H54 (cell line): ENCODE results near the gene CD46.
A peak's percentile ranks its signal among the peaks of the same experiment; 100 is the strongest.

Experiments
- DNase-seq: peaks from one replicate; pipeline ENCODE4 v3.0.0; 2011; ENCODE audit warnings: low spot score, mixed read lengths; ENCODE audit not compliant: insufficient read length
- FAIRE-seq: peaks from 3 replicates; lab custom pipeline; 2011; peaks lifted over from hg19 to GRCh38; lab: Jason Lieb, UNC
- POLR2A ChIP-seq: IDR thresholded peaks from 2 replicates; pipeline ENCODE4 v1.6.1; 2011; ENCODE audit warnings: low read depth, mild to moderate bottlenecking, low read length

The CD46 gene

GRCh38 chr1:207810173-207810572 lies 58.3 kb downstream of the CD46 start:
- no peak for FAIRE-seq
- DNase-seq: no peak
- TF ChIP-seq POLR2A: no peak

DNA sequence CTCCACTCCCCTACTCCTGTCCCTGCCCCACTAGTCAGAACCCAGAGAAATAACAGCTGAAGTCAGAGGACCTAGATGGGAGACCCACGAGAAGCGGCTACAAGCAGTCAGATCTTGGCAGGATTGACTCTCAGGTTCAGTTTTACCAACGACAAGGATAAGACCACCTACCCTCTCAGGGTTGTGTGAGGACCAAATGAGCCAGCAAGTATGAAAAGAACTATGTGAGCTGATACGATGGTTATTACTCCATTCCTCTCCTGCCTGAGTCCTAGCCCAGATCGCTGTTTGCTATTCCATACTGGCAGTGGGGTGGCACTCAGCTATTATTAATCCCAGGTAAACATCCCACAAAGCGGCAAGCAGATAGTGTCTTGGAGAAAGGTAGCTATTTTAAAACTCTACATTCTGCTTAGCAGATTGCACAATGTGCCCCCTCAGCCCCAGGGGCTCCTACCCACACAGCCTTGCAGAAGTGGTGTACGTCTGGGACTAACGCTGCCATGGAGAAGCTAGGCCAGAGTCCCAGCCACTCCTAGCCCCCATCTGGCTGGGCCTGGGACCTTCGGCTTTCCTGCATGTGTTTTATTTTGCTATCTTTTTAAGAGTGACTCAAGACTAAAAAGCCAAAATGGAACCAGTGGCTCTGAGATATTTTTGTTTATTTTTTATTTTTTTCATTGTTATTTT lies 58.9 kb downstream of the CD46 start:
- DNase-seq (no peak), FAIRE-seq (no peak)
- TF ChIP-seq POLR2A: no peak

GRCh38 chr1:207811319-207811718 lies 59.5 kb downstream of the CD46 start:
- no peak for TF ChIP-seq POLR2A
- no peak for FAIRE-seq
- DNase-seq: no peak

DNA sequence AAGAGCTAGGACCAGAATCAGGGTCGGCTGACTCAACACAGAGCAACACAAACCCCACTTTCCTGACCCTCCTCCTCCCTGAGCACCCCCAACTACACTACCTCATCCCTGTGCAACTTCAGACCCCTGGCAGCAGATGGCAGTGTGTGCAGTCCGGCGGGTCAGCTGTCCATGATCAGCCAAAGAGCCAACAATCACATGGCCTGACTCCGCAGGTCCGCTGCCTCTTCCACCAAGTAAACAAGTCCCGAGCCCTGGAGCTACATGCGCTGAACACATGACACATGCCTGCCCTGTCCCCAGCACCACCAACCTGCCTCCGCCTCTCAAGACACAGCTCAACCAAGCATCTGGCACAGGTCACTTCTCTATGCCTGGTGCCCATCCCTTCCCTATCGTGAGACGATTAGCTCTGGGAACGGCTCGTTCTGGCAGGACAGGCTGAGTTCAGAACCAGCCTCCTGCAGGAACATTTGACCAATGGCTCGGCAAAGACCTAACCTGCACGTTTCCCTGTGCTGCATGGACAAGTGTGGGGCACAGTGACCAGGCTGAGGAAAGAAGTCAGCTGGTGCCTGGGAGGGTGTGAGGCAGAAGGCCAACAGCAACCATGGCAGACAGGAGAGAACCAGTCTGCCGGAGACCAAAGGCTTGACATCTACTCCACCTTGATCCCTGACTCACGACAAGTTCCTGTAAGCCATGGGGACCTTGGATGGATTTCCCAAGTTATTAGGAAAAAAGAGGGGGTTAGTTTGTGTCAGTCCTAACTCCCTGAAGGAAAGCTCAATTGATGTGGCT lies 60.3 kb downstream of the CD46 start:
- DNase-seq: no peak
- no peak for FAIRE-seq
- TF ChIP-seq POLR2A: no peak

DNA sequence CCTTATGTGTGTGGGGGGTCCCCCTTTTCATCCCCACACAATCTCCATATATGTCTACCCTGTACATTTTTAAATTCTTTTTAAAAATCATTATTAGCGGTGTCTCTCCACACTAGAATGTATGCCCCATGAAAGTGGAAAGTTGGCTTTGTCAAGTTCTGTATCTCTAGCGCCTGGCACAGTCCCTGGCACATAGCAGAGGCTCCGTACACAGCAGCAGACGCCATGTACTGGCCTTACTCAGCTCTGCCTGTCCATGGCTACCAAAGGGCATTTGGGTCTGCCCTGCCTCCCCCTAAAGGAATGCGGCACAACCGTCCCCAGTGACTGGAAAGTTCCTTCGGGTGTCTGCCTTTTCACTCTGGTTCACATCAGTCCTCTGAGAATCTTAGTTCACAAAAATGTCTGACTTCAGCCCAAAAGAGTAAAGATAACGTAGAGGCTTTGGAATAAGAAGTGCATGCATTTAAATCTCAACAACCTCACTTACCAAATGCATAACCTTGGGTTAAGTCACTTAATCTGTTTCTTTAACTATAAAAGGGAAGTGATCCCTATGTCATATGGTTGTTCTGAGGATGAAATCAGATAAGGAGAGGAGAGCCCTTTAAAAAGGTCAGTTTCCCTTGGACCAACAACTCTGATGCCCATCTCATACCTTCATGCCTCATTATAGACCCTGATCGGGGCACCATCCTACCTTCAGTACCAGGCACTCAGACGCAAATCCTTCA lies 61.1 kb downstream of the CD46 start:
- DNase-seq (no peak), FAIRE-seq (no peak)
- no peak for TF ChIP-seq POLR2A

DNA sequence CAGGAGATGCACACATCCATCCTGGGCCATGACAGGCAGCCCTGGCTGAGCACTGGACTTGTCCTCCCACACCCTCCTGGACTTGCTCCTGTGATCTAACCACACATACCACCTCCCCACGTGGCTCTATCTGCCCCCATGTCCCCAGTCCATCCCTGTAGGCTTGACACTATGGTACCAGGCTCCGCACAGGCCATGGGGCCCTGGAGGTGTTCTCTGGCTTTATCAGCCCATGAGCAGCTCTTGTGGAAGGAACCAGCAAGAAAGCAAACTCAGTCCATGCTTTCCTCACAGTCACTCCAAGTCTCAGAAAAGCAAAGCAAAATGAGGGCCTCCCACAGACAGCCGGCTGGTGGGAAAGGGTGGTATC lies 61.6 kb downstream of the CD46 start:
- no peak for TF ChIP-seq POLR2A
- FAIRE-seq (no peak), DNase-seq (no peak)

DNA sequence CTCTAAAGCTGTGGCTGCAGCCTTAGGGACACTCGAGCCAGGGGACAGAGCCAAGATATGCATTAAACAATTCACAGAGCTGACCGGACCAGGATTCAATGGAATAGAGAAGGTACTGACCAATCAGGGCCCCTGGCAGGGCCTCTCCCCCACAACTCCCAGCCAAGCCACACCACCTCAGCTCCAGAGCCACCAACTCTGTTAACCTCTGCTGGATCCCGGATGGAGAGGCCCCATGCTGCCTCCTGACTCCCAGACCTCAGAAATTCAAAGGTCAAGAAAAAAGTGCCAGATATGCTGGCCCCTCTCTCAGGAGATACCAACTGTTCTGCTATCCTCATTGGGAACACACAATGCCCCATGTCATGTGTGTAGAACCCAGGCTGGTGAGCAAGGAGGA lies 62.1 kb downstream of the CD46 start:
- DNase-seq (no peak), FAIRE-seq (no peak)
- no peak for TF ChIP-seq POLR2A

DNA sequence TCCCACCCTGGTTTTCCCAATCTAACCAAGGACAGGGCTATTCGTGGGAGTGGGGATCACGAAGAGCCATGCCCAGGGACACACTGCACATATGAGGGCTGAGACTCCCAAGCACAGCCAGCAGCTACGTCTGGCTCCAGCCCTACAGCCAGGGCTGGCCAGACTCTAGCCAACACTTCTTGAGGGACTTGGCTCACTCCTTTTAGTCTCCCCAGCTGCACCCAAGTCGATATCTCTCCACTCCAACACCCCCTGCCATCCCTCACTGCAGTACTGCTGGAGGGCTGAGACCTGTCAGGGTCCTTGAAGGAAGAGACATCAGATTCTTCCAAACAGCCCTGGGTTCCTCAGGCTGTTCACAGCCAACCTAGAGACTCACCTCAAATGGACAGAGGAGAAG lies 62.6 kb downstream of the CD46 start:
- no peak for FAIRE-seq
- no peak for TF ChIP-seq POLR2A

DNA sequence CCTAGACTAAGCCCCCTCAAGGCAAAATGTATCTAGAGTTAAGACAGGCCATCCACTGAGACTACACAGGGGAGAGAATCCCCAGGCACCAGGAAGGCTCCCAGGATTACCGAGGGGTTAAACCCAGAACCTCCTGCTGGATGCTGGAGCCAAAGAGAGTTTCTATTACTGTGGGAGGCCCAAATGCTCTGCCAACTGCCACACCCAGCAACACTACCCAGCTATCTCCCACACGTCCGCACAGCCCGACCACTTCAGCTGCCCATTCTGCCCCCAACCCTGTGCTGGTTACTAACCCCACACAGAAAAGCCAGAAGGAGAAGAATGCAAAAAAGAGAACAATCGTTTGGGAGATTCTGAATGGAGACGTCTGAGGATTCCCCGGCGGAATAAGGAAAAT lies 63.6 kb downstream of the CD46 start:
- TF ChIP-seq POLR2A: no peak
- FAIRE-seq: no peak
- DNase-seq: no peak

More for the DNA sequence above, 62.6 kb downstream of the CD46 start:
- no peak for DNase-seq

DNA sequence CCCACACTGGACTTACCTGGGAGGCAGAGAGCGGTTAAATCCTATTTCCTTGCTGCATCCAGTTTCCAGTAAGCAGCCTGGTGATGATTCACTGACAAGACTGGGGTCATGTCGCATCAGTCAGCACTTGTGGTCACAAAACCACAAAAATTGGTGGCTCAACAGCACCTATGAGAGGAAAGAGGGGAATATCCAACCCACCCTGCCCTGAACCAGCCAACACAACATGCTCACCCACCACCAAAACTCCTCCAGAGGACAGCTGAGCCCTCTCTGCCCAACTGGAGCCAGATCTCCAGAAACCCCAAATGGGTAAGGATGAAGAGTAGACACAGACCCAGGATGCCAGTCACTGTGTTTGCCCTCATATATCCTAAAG lies 64.0 kb downstream of the CD46 start:
- DNase-seq (peak; percentile 61), FAIRE-seq (no peak)
- TF ChIP-seq POLR2A: no peak

DNA sequence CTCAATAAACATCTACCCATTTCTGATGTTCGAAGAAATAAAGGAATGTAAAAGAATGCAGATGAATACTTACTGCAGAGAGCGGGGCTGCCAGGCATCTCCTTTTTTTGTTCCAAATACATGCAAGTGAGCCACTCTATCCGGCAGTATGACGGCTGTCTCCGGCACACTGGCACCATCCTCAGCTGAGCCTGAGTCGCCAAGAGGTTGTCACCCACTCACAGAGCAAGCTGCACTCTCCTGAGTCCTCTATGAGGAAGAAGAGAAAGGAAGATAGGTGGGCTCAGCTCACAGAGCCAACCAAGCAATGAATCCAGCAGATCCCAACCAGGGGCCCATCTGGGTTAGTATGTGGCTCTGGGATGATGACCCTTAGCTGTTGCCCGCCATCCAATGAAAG lies 65.3 kb downstream of the CD46 start:
- FAIRE-seq (no peak), DNase-seq (no peak)
- TF ChIP-seq POLR2A: no peak

GRCh38 chr1:207817778-207818751 lies 66.2 kb downstream of the CD46 start:
- no peak for DNase-seq
- FAIRE-seq: no peak

DNA sequence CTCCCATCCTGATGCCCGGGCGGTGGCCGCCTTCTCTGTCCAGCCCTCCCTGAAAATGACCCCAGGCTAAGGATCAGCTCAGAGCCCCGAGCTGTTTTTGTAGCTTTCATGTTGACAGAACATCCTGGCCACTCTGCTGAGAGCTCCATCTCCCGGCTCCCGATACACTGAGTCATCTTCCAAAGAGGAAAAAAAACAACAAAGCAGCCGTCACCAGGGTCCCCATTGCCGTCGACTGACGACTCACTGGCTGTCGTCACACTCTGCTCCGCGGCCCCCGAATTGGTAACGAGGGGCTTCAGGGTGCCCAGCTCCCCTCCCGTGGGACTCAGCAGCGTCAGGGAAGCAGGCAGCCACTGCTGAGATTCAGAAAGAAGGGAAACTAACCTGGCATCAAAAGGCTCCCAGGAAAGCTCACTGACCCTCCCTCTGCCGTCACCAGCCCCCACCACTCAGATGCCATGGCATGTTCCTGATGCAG lies 67.2 kb downstream of the CD46 start:
- no peak for TF ChIP-seq POLR2A
- no peak for FAIRE-seq
- DNase-seq: peak; percentile 94

More at GRCh38 chr1:207817778-207818751, 66.2 kb downstream of the CD46 start:
- TF ChIP-seq POLR2A: no peak
